ENCODE data around the gene SIGLEC10. TPM values are rescaled to one million over a fixed set of nuclear protein-coding genes. Genes with fewer than 3 reads are reported as not detected.

The SIGLEC10 gene
- total and polyA plus RNA-seq, 9 of the 15 experiments (the other 6 are each of a cell fraction or from before 2014, with no cell fraction given), result 0.10 to 1.8 (median 0.82) TPM

GRCh38 chr19:51391073-51391611 is 26.3 kb downstream of the SIGLEC10 start:
- CTCF ChIA-PET (ENCODE audit: low intra/inter-chr PET ratio), result no interaction called here
- Histone ChIP-seq H3K4me3 (peak overlapping the region; percentile 26), H3K9me1 (ENCODE audit: control insufficient read depth, insufficient read depth, low read length) (no peaks in the 10 kb centered on the region), H3K79me2 (ENCODE audit: control insufficient read depth, insufficient read depth, low read length) (peaks cover 15% of the 10 kb centered on the region; the same call in 2 of the 3 replicates), H3K9ac (ENCODE audit: insufficient read depth in 1 of 2, low read depth in 2 of 2, low read length in 2 of 2) (peak overlapping the region; percentile 60 to 85), H3K9me3 (replicated peaks; ENCODE audit: control insufficient read depth, insufficient read depth, low read depth, low read length) (no peaks in the 10 kb centered on the region), H3K4me1 (replicated peaks in 1 of 2; ENCODE audit: control insufficient read depth in 2 of 2, insufficient read depth in 2 of 2, low read length in 2 of 2) (peaks cover 19 to 45% of the 10 kb centered on the region in 2 experiments; a peak in 4 of 5 replicates), H2AFZ (ENCODE audit: low read depth, low read length) (peak overlapping the region; percentile 73), H3K36me3 (ENCODE audit: control insufficient read depth, insufficient read depth, low read length) (no peaks in the 10 kb centered on the region), H4K20me1 (replicated peaks; ENCODE audit: control insufficient read depth, insufficient read depth, low read length) (no peaks in the 10 kb centered on the region), H3K4me2 (ENCODE audit: insufficient read depth, low read length) (peak overlapping the region; percentile 70), H3K27ac (ENCODE audit: extremely low read depth, low read depth, low read length) (peak overlapping the region; percentile 70), H3K27me3 (ENCODE audit: control insufficient read depth in 2 of 2, insufficient read depth in 2 of 2, low read length in 2 of 2) (no peaks in the 10 kb centered on the region)
- BruUV-seq (replicated peaks), result no TSS peak
- DNase-seq (ENCODE audit: extremely low read depth in 1 of 4, low spot score in 3 of 4) (peak in 1 of 4 experiments; percentile 61), ATAC-seq (no peak), FAIRE-seq (peak; percentile 55)
- 8% methylated on average over 8 of the region's 8 CpGs for WGBS (ENCODE audit: insufficient coverage, low coverage, missing lambda C conversion rate)
- intact Hi-C loops (cut with micrococcal nuclease), result loop anchor here (5.0 kb wide), 1 partner anchor 39 kb away; no protein-coding TSS in a partner anchor
- POLR2A ChIA-PET, result interaction anchor here (0.6 to 1.3 kb wide), 10 partner anchors 10 to 405 kb away, joined by 3 to 8 read pairs (median 4); no protein-coding TSS in a partner anchor
- in situ Hi-C loops (cut with MboI), result no loop called here
- TF ChIP-seq HDGF (IDR thresholded peaks at IDR 0.05), result no peak
- TF ChIP-seq SP2 (IDR thresholded peaks at IDR 0.05; ENCODE audit: extremely low read depth, low read depth, low read length, poor library complexity, severe bottlenecking), result no peak
- peak in 1 of 2 experiments; percentile 32; a peak in 1 of 4 replicates for TF ChIP-seq RCOR1 (IDR thresholded peaks at IDR 0.05; ENCODE audit: borderline replicate concordance in 1 of 2, low read depth in 2 of 2, low read length in 2 of 2)
- no peak for TF ChIP-seq ZBTB2 (IDR thresholded peaks at IDR 0.05)
- TF ChIP-seq IRF9 (tag; IDR thresholded peaks at IDR 0.05), result no peak
- peak; percentile 85; the same call in 1 of the 2 replicates for TF ChIP-seq BCOR (IDR thresholded peaks at IDR 0.05)
- TF ChIP-seq ZNF175 (CRISPR knock-in tag; IDR thresholded peaks at IDR 0.05; ENCODE audit: low read depth), result no peak
- TF ChIP-seq ZNF551 (CRISPR knock-in tag; IDR thresholded peaks at IDR 0.05), result no peak
- TF ChIP-seq EP400 (IDR thresholded peaks at IDR 0.05), result peak; percentile 31; the same call in 1 of the 2 replicates
- 0 out of 2 replicates have a peak, but pooled peaks have one; percentile 45 for TF ChIP-seq GABPA (tag; conservative IDR thresholded peaks at IDR 0.05; ENCODE audit: low read depth)
- peak; percentile 64 to 69; a peak in 3 of 4 replicates for TF ChIP-seq KDM1A (IDR thresholded peaks at IDR 0.05)
- no peak for TF ChIP-seq POLR2A (conservative IDR thresholded peaks at IDR 0.05)
- TF ChIP-seq DDX20 (tag; IDR thresholded peaks at IDR 0.05; ENCODE audit: low read depth), result no peak
- TF ChIP-seq ZNF184 (CRISPR knock-in tag; IDR thresholded peaks at IDR 0.05), result no peak
- TF ChIP-seq NR3C1 (CRISPR knock-in tag; IDR thresholded peaks at IDR 0.05), result no peak
- 0 out of 2 replicates have a peak, but pooled peaks have one; percentile 26 for TF ChIP-seq ZNF592 (IDR thresholded peaks at IDR 0.05)
- no peak for TF ChIP-seq CGGBP1 (CRISPR knock-in tag; IDR thresholded peaks at IDR 0.05)

Measured in K562 (cell line).